ENCODE measurements around the gene AK8.

DNA sequence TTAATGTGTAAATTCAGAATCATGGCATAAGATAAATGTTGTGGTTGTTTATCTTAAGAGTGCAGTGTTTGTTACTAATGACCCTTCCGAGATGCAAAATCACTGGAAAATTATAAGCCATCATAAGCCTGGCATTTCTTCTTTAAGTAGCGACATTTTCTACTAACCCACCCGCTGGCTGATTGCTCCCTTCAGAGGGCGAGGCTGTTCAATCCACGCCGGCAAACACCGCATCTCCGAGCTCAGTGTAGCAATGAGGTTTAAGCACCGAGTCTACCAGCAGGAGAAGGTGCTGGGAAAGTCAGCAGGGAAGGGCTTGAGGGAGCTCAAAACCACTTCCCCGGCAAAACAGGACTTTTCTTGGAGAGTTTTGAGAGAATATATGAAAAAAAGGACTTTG, 52.7 kb downstream of the AK8 start:
- TF ChIP-seq CTCF (IDR thresholded peaks at IDR 0.05) (no peak), POLR2A (IDR thresholded peaks at IDR 0.05) (no peak), EP300 (IDR thresholded peaks at IDR 0.05) (no peak)

All from ovary (tissue), 3 donors.